Omental fat pad (tissue), 4 donors: ENCODE results near the gene BRSK1. TPM values are rescaled to one million over a fixed set of nuclear protein-coding genes. Genes with fewer than 3 reads are reported as not detected.

Experiments
- ATAC-seq: fragments of 150-250 bp; one replicate; pipeline ENCODE4 v1.9.1; 2016; ENCODE audit warnings: mild to moderate bottlenecking, moderate library complexity; ENCODE audit not compliant: low FRiP score
- DNase-seq: peaks from one replicate; pipeline ENCODE4 v3.0.0-alpha.2; 2019; ENCODE audit warnings: low spot score
- total RNA-seq, 4 donors: library from RNA; depleted of rRNA; stranded (reverse); fragments of >200 nt; gene quantifications; one replicate each; pipeline ENCODE4 v1.1.0, GENCODE V29; 2016
- TF ChIP-seq, protein P1 (sequence below), 3 donors: fragments of 450-650 bp; IDR thresholded peaks; one replicate each; pipeline ENCODE4 v1.5.1; 2016 to 2017; ENCODE audit warnings: antibody characterized with exemption in 3 of 3, mild to moderate bottlenecking in 3 of 3, moderate library complexity in 2 of 3

BRSK1 gene
- total RNA-seq, 4 donors from 2014 or later, result 0.19 to 2.1 TPM; not detected in 2

GRCh38 chr19:55350620-55351315 lies 67.0 kb downstream of the BRSK1 start:
- ATAC-seq (no peak), DNase-seq (no peak)
- TF ChIP-seq, protein P1, sequence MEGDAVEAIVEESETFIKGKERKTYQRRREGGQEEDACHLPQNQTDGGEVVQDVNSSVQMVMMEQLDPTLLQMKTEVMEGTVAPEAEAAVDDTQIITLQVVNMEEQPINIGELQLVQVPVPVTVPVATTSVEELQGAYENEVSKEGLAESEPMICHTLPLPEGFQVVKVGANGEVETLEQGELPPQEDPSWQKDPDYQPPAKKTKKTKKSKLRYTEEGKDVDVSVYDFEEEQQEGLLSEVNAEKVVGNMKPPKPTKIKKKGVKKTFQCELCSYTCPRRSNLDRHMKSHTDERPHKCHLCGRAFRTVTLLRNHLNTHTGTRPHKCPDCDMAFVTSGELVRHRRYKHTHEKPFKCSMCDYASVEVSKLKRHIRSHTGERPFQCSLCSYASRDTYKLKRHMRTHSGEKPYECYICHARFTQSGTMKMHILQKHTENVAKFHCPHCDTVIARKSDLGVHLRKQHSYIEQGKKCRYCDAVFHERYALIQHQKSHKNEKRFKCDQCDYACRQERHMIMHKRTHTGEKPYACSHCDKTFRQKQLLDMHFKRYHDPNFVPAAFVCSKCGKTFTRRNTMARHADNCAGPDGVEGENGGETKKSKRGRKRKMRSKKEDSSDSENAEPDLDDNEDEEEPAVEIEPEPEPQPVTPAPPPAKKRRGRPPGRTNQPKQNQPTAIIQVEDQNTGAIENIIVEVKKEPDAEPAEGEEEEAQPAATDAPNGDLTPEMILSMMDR (IDR thresholded peaks at IDR 0.05), result no peak

DNA sequence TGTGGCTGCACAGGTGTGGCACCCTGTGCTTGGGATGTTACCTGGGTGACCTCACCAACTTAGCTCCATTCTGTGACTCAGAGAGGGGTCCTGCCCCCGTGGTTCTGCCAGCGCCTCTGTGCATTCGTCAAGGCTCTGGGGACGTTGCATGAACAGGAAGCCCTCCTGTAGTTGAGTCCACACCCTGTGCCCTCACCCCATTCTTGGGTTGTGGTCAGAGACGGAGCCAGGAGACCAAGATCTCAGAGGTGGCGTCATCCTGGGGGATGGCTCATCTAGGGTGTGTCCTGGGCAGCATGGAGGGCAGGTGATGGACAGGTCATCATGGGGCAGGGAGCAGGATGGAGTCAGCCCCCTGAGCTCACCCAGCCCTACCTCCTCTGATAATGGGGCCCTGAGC lies 68.2 kb downstream of the BRSK1 start:
- no peak for ATAC-seq
- TF ChIP-seq, protein P1 (IDR thresholded peaks at IDR 0.05), result no peak
- no peak for DNase-seq

DNA sequence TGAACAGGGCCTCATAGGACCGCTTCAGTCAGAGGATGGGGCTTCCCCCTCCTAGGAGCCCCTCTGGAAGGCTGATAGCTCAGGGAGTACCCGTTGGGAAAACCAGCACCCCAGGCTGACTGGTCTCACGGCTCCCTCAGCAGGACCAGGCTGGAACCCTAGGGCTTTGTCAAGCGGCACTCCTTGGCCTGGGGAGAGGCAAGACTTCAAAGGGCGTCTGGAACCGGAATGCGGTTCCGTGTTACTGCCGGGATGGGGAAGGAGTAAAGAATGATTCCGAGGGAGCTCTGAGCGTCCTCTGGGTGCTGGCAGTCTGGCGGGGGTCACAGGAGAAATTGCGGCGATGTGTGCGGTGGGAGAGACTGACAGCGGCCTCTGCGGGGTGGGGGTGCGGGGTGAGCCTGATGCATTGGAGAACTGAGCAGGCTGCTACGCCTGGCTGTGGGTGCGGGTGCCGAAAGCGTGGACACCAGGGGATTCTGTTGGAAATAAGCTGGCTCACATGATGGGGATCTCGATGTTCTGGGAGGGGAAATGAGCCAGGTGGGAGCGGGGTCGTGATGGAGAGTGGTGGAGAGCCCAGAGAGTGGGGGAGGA lies 68.8 kb downstream of the BRSK1 start:
- no peak for DNase-seq
- TF ChIP-seq, protein P1 (IDR thresholded peaks at IDR 0.05), result no peak
- no peak for ATAC-seq

GRCh38 chr19:55353356-55353802 lies 69.6 kb downstream of the BRSK1 start:
- no peak for ATAC-seq
- TF ChIP-seq, protein P1 (IDR thresholded peaks at IDR 0.05), result no peak
- DNase-seq, result no peak

GRCh38 chr19:55353803-55354697 lies 70.3 kb downstream of the BRSK1 start:
- ATAC-seq, result peak; percentile 89
- peak; percentile 48 for DNase-seq
- TF ChIP-seq, protein P1 (IDR thresholded peaks at IDR 0.05), result no peak

DNA sequence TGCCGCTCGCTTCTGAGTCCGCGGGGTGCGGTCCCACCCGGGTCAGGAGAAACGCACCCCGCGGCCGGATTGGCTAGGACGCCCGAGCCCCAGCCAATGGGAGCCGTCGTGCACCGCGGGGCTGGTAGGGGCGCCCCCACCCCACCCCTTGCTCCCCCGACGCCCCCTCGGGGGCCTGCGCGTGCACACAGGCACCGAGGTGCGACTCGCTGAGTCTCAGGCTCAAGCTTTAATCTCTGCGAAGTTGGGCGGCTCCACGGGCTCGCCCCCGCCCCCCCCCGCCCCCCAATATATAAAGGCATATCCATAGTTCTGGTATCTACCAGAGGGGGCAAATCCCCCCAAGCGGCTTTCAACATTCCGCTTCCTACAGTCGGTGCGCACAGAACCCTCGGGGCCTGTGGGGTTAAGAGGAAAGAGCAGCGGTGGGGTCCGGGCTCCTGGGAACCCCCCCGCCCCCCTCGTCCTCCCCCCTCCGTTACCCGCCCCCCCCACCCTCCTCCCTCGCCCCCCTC lies 71.0 kb downstream of the BRSK1 start, which contains the start of gene COX6B2:
COX6B2 (minus strand) TSS at position 22 of the 515 bp plus-strand sequence. CDS start 198 bp downstream, outside the sequence.
- DNase-seq, result no peak
- TF ChIP-seq, protein P1 (IDR thresholded peaks at IDR 0.05), result no peak
- ATAC-seq, result no peak
